HG03196 (cell line): ENCODE measurements around the gene PPM1G.
"Not testable (repeated sequence)": the region's sequence is repeated elsewhere in the genome, so short reads cannot be mapped to it uniquely, and the experiment has no call there.

ENCODE experiments used
- ATAC-seq: cut with Tn5 transposase; IDR thresholded peaks from one replicate; pipeline ENCODE4 v1.9.1; 2021; ENCODE audit not compliant: unreplicated experiment

The PPM1G gene

GRCh38 chr2:27376151-27376865 is 33.1 kb downstream of the PPM1G start:
- no peak for ATAC-seq

DNA sequence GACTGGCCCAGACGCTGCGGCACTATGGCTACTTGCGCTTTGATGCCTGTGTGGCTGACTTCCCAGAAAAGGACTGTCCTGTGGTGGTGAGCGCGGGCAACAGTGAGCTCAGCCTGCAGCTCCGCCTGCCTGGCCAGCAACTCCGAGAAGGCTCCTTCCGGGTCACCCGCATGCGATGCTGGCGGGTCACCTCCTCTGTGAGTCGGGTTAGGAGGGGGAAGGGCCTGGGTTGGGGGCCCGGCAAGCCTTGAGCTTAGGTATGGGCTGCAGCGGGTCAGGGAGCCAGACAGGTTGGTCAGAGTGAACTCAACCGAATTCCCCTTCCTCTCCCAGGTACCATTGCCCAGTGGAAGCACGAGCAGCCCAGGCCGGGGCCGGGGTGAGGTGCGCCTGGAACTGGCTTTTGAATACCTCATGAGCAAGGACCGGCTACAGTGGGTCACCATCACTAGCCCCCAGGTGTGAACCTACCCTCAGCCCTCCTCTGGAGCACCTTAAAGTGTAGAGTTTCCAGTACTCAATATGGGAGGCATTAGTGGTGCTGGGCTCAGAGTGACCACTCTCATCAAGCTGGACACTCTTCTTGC is 33.8 kb downstream of the PPM1G start:
- ATAC-seq = no peak

DNA sequence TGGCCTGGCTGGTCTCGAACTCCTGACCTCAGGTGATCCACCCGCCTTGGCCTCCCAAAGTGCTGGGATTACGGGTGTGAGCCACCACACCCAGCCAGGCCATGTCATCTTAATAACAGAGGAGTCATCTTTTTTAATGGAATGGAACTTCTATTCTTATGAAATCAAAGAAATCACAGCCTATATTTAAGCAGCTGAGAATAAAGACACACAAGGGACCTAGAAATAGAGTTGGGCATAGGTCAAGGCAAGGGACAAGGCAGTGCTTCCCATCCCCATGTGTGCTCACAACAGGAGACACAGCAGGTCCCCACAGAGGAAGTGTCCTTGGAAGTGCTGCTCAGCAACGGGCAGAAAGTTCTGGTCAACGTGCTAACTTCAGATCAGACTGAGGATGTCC is 35.8 kb downstream of the PPM1G start:
- ATAC-seq = no peak

DNA sequence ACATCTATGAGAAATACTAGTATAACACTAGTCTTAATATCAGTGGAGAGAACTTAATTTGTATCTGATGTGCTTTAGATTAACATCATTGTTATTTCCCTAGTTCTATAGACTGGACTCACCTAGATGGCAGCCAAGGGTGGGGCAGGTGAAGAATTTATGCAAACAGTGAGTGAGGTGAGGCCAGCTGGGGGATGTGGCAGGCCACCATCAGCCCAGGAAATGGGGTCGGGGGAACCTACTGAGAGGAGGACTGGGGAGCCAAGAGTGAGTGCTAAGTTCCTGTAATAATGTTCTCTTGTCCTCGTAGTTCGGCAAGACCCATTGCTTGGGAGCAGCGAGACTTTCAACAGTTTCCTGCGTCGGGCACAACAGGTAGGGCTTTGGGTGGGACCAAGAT is 36.5 kb downstream of the PPM1G start:
- ATAC-seq = no peak

DNA sequence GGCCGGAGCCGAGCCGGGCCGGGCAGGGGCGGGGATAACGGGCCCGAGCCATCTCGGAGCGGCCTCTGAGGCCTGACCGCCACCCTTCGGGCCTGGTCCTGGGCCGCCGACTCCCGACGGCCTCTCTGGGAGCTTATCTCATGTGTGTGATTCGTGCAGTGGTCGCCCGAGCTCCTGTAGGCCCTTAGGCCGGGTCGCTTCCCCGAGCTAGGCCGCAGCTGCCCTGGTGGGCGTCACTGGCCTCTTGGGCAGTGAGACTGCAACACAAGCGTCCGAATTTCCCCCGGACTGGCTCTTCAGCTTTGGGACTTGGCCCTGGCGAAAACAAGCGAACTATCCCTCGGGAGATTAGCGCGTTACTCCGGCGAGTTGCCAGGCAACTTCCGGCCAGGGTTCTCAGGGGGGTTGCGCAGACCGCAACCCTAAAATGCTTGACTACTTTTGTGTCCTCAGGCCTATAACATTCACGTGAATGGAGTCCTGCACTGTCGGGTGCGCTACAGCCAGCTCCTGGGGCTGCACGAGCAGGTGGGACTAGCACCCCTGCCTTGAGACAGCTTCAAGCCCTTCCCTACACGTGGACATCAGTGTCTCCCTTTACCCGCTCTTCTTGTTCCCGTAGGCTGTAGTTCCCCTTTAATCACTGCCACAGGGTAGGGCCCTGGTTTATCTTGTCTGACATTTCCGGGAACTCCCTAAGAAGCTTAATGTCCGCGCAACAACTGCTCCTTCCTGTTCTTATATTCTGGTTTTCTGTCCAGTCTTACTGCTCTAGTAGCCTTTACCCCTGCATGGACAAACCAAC is 38.4 kb downstream of the PPM1G start:
- ATAC-seq = peak; percentile 24

DNA sequence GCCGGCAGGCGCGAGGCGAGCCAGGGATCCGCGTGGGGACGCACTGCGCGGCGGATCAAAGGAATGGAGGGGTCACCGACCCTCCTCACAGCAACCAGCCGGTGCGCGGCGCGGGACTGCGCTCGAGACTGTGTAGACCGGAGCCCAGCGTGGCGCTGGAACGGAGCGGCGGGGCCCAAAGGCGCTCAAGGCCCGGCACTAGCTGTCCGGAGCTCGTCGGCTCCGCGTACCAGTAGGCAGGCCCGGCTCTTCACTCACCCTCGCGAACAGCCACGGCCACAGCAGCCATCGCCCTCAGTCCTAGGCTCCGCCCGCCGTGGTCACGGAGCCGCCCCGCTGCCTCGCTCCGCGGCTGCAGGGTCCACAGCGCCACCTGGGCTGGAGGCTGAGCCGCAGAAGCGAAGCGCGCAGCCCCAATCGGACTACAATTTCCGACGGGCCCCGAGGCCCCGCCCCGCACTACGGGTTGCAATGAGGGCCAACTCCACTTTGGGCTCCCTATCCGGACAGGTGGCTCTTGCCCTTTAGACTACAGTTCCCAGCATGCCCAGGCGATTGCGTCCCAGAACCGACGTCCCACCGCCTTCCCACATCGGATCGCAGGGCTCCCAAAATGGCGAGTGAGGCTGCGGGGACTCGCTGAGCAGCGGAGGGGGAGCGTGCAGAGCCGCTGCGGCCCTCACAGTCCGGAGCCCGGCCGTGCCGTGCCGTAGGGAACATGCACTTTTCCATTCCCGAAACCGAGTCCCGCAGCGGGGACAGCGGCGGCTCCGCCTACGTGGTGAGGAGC is 39.2 kb downstream of the PPM1G start, which contains the start of the genes EIF2B4 and SNX17:
TSS of gene EIF2B4 (minus strand) at position 313 of the 790 bp plus-strand sequence. CDS start at position 289, 24 bp downstream.
TSS of gene SNX17 (plus strand) at position 591 of the 790 bp plus-strand sequence. CDS start at position 719, 128 bp downstream.
- peak; percentile 88 for ATAC-seq

DNA sequence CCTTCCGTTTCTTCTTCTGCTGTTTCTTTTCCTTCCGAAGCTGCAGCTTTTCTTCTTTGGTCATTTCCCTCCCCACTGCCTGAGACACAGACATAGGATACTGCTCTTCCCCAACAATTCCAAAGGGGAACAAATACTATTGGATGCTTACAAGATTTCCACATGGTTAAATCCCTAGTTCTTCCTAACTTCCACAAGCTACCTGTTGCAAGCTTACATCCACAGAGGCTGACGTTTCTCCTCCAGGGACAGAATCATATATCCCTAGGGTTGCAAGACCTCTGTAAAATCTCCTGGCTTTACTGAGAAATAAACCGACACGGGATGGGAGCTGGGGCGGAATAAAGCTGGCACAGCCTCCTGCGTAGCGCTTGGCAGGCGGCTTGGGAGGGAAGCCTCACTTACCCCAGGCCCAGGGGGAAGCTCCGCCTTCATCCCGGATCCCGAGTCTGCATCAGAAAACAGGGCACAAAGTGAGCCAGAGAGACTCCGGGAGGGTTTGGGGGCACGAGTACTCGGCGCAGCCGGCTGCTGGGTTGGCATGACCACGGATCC is 39.8 kb downstream of the PPM1G start:
- ATAC-seq = peak; percentile 11

GRCh38 chr2:27363933-27364332 is 45.5 kb downstream of the PPM1G start:
- ATAC-seq = no peak

DNA sequence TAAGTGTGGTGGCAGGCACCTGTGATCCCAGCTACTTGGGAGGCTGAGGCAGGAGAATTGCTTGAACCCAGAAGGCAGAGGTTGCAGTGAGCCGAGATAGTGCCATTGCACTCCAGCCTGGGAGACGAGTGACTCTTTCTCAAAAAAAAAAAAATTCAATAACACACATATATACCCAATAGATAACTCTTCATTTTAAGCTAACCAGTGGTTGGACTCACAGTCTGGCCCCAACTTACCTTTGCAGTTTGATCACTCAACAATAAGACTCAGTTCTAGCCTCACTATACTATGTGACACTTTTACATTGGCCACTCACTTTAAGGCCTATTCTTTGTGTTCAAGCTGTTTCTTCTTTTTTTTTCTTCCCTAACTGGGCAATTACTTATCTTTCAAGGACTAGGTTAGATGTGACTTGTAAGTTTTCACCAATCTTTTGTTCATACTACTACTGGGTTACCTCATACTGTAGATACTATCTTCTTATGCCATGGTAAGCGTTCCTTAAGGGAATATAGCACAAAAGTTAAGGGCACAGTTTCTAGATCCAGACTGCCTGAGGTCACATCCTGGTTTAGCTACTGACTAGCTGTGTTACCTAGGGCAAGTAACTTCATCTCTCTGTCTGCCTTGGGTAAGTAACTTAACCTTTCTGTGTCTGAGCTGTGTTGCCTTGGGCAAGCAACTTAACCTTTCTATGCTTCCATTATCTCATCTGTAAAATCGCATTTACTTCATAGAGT is 46.5 kb downstream of the PPM1G start:
- ATAC-seq = no peak

GRCh38 chr2:27356382-27357181 is 52.8 kb downstream of the PPM1G start, which contains the start of gene GTF3C2:
Gene GTF3C2, minus strand, starts transcription at chr2:27356764. Its CDS starts 13,210 bp downstream, at chr2:27343554.
- ATAC-seq = peak; percentile 78

GRCh38 chr2:27356056-27356381 is 53.4 kb downstream of the PPM1G start:
- ATAC-seq = peak; percentile 28

DNA sequence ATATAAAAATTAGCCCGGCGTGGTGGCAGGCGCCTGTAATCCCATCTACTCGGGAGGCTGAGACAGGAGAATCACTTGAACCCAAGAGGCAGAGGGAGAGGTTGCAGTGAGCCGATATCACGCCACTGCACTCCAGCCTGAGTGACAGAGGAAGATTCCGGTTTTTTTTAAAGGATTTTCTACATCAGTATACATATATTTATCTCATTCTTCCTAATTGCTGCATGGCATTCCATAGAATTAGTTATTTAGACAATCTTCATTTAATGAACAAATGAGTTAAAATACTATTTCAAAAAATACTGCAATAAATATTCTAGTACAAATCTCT is 54.8 kb downstream of the PPM1G start:
- ATAC-seq = no peak

GRCh38 chr2:27353762-27354596 is 55.4 kb downstream of the PPM1G start:
- no peak for ATAC-seq

DNA sequence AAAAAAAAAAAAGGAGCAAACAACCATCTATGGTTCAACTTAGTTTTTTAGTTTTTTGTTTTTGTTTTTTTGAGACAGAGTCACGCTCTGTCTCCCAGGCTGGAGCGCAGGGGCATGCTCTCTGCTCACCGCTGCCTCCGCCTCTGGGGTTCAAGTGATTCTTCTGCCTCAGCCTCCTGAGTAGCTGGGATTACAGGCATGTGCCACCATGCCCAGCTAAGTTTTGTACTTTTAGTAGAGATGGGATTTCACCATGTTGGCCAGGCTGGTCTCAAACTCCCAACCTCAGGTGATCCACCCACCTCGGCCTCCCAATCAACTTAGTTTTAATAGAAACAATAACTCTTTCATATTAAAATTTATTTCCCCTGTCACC is 56.0 kb downstream of the PPM1G start:
- not testable (repeated sequence) for ATAC-seq

DNA sequence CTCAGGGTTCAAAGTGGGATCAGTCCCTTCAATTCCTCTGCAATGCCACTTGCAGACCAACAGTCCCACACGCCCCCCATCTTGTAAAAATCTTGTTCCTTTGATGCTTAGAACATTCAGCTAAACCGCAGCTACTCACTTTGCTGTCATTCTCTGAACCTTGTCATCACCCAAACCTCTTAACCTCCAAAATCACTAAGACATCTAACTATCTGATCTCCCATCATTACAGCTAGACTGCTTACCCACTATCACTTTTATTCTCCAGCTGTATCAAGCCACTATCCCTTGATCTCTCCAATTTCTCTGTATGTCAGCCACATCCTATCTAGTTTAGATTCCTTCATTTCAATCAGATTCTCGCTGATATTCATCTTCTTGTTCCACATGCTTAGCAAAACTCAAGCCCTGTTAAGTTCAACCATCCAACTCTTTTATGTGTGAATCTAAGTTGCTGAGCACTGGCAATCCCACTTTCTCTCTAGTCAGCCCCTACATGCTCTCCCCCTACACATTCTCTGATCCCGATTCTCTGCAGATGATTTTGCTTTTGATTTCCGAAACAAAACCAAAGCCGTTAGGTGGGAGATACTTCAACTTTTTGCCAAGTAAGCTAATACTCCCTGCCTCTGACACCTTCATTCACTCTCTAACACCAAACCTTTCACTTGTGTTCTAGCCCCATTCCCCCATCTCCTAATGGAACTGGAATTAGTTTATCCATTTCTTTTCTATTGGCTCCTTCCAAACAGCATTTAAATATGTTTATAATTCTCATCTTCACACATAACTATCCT is 57.4 kb downstream of the PPM1G start:
- ATAC-seq = no peak

- ATAC-seq = no peak
Measured at GRCh38 chr2:27350106-27350693, 59.2 kb downstream of the PPM1G start.

DNA sequence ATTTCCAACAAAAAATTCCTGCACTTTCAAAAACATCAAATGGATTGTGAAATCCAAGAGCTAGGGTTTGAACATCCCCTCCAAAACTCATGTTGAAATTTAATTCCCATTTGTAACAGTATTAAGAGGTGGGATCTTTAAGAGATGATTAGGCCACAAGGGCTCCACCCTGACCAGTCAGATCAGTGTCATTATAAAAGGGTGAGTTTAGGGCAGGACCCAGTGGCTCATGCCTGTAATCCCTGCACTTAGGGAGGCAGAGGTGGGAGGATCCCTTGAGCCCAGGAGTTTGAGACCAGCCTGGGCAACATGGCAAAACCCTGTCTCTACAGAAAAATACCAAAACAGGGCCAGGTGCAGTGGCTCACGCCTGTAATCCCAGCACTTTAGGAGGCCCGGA is 61.8 kb downstream of the PPM1G start:
- ATAC-seq = no peak
